Measurements from ENCODE around the gene IGF2R. TPM values are rescaled to one million over a fixed set of nuclear protein-coding genes. Genes with fewer than 3 reads are reported as not detected.

The IGF2R gene
- total RNA-seq, 4 donors from 2014 or later, result 56.6 to 134 (median 108) TPM

DNA sequence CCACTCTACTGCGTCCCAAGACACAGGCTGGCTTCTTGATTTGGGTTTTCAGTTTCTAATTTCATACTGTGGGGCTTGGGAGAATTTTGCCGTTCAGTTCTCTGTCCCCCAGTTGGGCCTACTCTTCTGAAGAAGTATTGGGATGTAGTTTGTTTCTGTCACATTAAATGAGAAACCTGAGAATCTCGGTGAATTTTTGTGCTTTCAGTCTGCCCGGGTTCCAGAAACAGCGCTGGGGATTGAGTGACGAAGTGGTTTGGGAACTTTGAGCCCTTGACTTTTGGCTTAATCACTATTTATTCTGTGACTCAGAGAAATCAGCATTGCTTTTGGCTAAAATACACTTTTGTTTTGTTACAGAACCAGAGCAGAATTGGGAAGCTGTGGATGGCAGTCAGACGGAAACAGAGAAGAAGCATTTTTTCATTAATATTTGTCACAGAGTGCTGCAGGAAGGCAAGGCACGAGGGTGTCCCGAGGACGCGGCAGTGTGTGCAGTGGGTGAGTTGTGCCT lies 74.0 kb downstream of the IGF2R start:
- no peak for TF ChIP-seq POLR2A (IDR thresholded peaks at IDR 0.05)
- TF ChIP-seq, protein P1, sequence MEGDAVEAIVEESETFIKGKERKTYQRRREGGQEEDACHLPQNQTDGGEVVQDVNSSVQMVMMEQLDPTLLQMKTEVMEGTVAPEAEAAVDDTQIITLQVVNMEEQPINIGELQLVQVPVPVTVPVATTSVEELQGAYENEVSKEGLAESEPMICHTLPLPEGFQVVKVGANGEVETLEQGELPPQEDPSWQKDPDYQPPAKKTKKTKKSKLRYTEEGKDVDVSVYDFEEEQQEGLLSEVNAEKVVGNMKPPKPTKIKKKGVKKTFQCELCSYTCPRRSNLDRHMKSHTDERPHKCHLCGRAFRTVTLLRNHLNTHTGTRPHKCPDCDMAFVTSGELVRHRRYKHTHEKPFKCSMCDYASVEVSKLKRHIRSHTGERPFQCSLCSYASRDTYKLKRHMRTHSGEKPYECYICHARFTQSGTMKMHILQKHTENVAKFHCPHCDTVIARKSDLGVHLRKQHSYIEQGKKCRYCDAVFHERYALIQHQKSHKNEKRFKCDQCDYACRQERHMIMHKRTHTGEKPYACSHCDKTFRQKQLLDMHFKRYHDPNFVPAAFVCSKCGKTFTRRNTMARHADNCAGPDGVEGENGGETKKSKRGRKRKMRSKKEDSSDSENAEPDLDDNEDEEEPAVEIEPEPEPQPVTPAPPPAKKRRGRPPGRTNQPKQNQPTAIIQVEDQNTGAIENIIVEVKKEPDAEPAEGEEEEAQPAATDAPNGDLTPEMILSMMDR (IDR thresholded peaks at IDR 0.05 in 4 of 5, conservative IDR thresholded peaks at IDR 0.05 in 1 of 5), result no peak
- Histone ChIP-seq H3K27ac (peak overlapping the region; percentile 63 to 77 (median 68)), H3K27me3 (no peaks in the 10 kb centered on the region), H3K4me3 (no peak overlapping the region), H3K4me1 (peaks cover 15 to 27% of the 10 kb centered on the region in 2 donors), H3K36me3 (peaks cover 0 to 77% of the 10 kb centered on the region in 2 donors), H3K9me3 (no peaks in the 10 kb centered on the region)
- intact Hi-C loops (cut with DNase I; ENCODE audit: low total_unique reads) (no loop called here), in situ Hi-C loops (cut with MboI; ENCODE audit: low sequenced_read_pairs in 4 of 4) (loop anchor here in 1 of 4 donors (25.0 kb wide), 1 partner anchor 181 kb away; no protein-coding TSS in a partner anchor)
- DNase-seq (no peak), ATAC-seq (no peak)

DNA sequence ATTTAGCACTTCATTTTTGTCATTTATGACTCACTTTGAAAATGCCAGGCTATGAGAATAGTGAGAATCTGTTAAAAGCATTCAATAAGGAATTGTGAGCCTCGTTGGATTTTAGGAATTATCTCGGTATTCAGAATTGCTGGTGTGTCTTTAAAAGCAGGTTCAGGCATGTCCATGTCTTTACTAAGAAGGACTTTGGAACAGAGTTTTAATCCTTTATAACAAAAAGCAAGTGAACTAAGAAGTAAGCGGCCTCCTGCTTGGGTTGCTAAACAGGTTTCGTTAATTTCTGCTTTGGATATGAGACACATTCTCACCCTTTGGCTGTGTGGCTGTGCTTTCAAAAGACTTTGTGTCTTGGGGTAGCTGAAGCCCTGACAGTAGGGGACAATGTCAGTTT lies 74.9 kb downstream of the IGF2R start:
- Histone ChIP-seq H3K9me3 (no peaks in the 10 kb centered on the region), H3K27ac (peak overlapping the region in 2 of 4 donors; percentile 24 to 77), H3K4me1 (peaks cover 15 to 27% of the 10 kb centered on the region in 2 donors), H3K4me3 (no peak overlapping the region), H3K27me3 (no peaks in the 10 kb centered on the region), H3K36me3 (peaks cover 0 to 86% of the 10 kb centered on the region in 2 donors)
- no peak for DNase-seq
- ATAC-seq, result no peak
- intact Hi-C loops (cut with DNase I; ENCODE audit: low total_unique reads), result no loop called here
- in situ Hi-C loops (cut with MboI; ENCODE audit: low sequenced_read_pairs in 4 of 4), result loop anchor here in 1 of 4 donors (25.0 kb wide), 1 partner anchor 181 kb away; no protein-coding TSS in a partner anchor
- TF ChIP-seq POLR2A (IDR thresholded peaks at IDR 0.05), result no peak
- TF ChIP-seq, protein P1 (IDR thresholded peaks at IDR 0.05 in 4 of 5, conservative IDR thresholded peaks at IDR 0.05 in 1 of 5), result no peak

GRCh38 chr6:160044687-160045086 lies 75.8 kb downstream of the IGF2R start:
- in situ Hi-C loops (cut with MboI; ENCODE audit: low sequenced_read_pairs in 4 of 4) (loop anchor here in 1 of 4 donors (25.0 kb wide), 1 partner anchor 182 kb away; no protein-coding TSS in a partner anchor), intact Hi-C loops (cut with DNase I; ENCODE audit: low total_unique reads) (no loop called here)
- Histone ChIP-seq H3K27ac (peak overlapping the region in 3 of 4 donors; percentile 3 to 28 (median 24)), H3K9me3 (no peaks in the 10 kb centered on the region), H3K27me3 (no peaks in the 10 kb centered on the region), H3K4me1 (peaks cover 15 to 27% of the 10 kb centered on the region in 2 donors), H3K36me3 (peaks cover 0 to 94% of the 10 kb centered on the region in 2 donors), H3K4me3 (no peak overlapping the region)
- no peak for TF ChIP-seq POLR2A (IDR thresholded peaks at IDR 0.05)
- TF ChIP-seq, protein P1 (IDR thresholded peaks at IDR 0.05 in 4 of 5, conservative IDR thresholded peaks at IDR 0.05 in 1 of 5), result no peak
- ATAC-seq (no peak), DNase-seq (no peak)

GRCh38 chr6:160048471-160048870 lies 79.6 kb downstream of the IGF2R start:
- Histone ChIP-seq H3K27ac (no peak overlapping the region), H3K36me3 (peaks cover 3 to 96% of the 10 kb centered on the region in 2 donors), H3K27me3 (no peaks in the 10 kb centered on the region), H3K9me3 (no peaks in the 10 kb centered on the region), H3K4me1 (peaks cover 0 to 4% of the 10 kb centered on the region in 2 donors), H3K4me3 (no peak overlapping the region)
- TF ChIP-seq, protein P1 (IDR thresholded peaks at IDR 0.05 in 4 of 5, conservative IDR thresholded peaks at IDR 0.05 in 1 of 5), result no peak
- TF ChIP-seq POLR2A (IDR thresholded peaks at IDR 0.05), result no peak
- in situ Hi-C loops (cut with MboI; ENCODE audit: low sequenced_read_pairs in 4 of 4), result loop anchor here in 1 of 4 donors (25.0 kb wide), 1 partner anchor 186 kb away; no protein-coding TSS in a partner anchor
- no peak for ATAC-seq
- intact Hi-C loops (cut with DNase I; ENCODE audit: low total_unique reads), result no loop called here
- no peak for DNase-seq

Measured in gastrocnemius medialis (tissue), 4 donors.